GM12892 (cell line): Measurements from ENCODE around the gene PLA2G2D.

Experiments
- DNase-seq: peaks from one replicate; pipeline ENCODE4 v3.0.0; 2011; ENCODE audit not compliant: insufficient read length
- FAIRE-seq: peaks from 2 replicates; lab custom pipeline; 2011; peaks lifted over from hg19 to GRCh38; lab: Jason Lieb, UNC
- POLR2A ChIP-seq: IDR thresholded peaks from 2 replicates; pipeline ENCODE4 v1.6.1; 2011; ENCODE audit warnings: low read depth, low read length, control low read depth
- POLR2AphosphoS5 ChIP-seq: IDR thresholded peaks from 2 replicates; pipeline ENCODE4 v1.6.1; 2011; ENCODE audit warnings: low read depth, low read length, control low read depth
- TAF1 ChIP-seq: IDR thresholded peaks from 2 replicates; pipeline ENCODE4 v1.6.1; 2011; ENCODE audit warnings: low read depth, mild to moderate bottlenecking, control low read depth, low read length, borderline replicate concordance

PLA2G2D gene

DNA sequence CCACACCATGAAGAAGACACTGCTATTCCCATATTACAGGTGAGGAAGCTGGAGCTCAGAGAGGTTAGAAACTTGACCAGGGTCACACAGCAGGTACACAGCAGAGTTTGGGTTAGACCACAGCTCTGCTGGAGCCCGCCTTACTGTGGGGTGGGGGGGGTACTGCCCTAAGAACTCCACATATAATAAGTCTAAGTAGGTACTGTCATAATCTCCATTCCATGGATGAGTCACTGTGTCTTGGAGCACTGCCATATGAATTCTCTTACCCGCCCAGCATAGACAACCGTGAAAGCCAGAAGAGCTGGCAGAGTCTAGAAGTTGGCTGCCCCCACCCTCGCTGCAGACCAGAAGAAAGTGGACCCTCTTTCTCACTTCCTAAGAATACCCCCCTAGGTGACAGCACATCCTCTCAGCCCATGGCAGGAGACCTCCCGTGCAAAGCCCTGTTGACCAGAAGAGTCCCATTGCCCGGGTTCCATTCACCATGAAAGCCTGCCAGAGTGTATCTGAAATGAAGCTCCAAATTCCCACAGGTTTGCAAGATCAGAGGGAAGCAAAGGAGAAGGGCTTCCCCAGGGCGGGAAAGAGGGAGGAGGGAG lies 5.2 kb upstream of the PLA2G2D start:
- TF ChIP-seq TAF1 (no peak), POLR2A (no peak), POLR2AphosphoS5 (no peak)
- DNase-seq = no peak
- FAIRE-seq = no peak

DNA sequence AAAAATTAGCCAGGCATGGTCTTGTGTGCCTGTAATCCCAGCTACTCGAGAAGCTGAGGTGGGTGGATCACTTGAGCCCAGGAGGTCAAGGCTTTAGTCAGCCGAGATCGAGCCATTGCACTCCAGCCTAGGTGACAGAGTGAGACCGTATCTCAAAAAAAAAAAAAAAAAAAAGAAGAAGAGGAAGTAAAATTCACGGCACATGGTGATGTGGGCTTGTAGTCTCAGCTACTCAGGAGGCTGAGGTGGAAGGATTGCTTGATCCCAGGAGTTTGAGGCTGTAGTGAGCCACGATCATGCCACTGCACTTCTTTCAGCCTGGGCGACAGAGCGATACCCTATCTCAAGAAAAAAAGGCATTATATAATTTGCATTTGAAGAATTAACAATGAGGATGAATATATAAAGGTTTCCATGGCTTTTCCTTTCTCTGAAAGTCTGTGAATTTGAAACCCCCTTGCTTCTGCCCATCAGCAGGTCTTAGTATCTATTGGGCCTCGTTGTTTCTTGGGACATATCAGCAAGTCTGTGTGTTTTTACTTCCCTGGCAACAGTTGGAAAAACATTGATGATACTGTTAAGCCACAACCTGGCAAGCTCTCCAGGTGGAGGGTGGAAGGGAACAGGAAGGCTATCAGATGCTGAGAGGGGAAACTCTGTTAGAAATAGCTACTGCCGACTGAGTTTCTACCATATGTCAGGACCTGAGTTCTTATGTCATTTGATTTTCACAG lies 4.6 kb upstream of the PLA2G2D start:
- DNase-seq (no peak), FAIRE-seq (no peak)
- TF ChIP-seq POLR2A (no peak), POLR2AphosphoS5 (no peak), TAF1 (no peak)

DNA sequence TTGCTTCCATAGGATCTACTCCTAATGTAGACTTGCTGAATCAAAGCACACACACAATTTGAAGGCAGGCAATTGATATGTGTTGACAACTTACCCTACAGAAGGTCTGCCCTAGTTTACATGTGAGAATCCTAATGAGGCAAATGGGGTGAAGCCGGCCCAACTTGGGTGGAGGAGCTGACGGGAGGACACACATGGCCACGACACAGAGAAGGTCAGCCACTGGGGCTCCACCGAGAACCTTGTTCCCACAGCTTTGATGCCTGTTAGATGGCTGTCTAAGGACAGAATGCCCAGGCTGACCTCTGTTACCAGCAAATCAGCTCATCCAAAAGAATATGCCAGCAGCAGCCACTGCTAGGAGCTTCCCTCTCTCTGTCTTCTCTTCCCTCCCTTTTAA lies 1.5 kb upstream of the PLA2G2D start:
- FAIRE-seq = no peak
- TF ChIP-seq TAF1 = no peak
- no peak for TF ChIP-seq POLR2AphosphoS5
- TF ChIP-seq POLR2A = no peak

DNA sequence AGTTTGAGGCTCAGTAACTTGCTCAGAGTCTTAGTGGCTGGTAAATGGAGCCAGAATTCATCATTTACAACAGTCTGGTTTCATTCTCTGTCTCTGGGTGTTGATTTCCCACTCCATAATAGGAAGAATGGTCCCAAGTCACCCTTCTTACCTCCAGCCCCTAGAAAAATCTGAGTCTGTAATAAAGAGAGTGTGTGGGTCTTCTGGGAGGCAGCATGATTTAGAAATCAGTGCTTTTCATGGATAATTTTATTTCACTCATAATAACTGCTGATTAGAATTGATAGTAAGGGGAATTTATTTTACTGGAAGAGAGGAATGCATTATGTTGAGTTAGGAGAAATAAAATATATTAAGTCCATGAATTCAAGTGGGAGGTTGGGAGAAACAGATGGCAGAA lies 2.1 kb downstream of the PLA2G2D start:
- no peak for DNase-seq
- FAIRE-seq = no peak
- TF ChIP-seq TAF1 = no peak
- no peak for TF ChIP-seq POLR2A
- no peak for TF ChIP-seq POLR2AphosphoS5

More for the DNA sequence above, 1.5 kb upstream of the PLA2G2D start:
- no peak for DNase-seq

DNA sequence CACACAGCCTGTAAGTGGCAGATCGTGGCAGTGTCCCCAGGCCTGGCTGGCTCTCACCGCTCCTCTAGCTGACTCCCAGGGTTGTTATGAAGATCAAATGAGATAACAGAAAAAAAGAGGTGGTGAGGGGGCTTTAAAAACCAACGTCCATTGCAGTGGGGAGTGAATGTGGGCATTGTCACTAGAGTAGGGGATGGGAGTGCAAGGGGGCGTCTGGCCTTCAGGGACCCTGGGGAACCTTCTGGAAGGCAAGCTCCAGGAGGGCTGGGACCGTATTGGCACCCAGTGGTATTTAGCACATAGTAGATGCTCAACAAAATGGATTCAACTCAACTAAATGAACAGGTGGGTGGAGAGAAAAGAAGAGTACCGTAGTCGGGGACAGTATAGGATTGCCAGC lies 3.4 kb downstream of the PLA2G2D start:
- no peak for FAIRE-seq
- DNase-seq = no peak
- TF ChIP-seq POLR2AphosphoS5 (no peak), POLR2A (no peak), TAF1 (no peak)

DNA sequence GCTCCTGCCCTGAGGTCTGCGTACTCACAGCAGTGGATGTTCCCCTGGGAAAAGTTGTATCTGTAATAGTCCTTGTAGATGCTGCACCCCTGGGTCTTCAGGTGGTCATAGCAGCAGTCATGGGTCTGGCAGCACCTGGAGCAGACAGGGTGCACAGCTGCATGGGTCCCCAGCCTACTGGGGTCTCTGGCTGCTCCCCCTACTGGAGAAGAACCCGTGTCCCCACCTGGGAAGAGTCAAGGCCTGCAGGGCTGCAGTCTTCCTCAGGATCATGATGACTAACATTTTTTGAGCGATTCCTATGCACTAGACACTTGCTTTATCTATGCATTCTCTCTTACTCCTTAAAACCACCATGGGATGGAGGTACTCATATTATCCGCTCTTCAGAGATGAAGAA lies 3.9 kb downstream of the PLA2G2D start:
- DNase-seq (no peak), FAIRE-seq (no peak)
- TF ChIP-seq POLR2A (no peak), POLR2AphosphoS5 (no peak), TAF1 (no peak)

DNA sequence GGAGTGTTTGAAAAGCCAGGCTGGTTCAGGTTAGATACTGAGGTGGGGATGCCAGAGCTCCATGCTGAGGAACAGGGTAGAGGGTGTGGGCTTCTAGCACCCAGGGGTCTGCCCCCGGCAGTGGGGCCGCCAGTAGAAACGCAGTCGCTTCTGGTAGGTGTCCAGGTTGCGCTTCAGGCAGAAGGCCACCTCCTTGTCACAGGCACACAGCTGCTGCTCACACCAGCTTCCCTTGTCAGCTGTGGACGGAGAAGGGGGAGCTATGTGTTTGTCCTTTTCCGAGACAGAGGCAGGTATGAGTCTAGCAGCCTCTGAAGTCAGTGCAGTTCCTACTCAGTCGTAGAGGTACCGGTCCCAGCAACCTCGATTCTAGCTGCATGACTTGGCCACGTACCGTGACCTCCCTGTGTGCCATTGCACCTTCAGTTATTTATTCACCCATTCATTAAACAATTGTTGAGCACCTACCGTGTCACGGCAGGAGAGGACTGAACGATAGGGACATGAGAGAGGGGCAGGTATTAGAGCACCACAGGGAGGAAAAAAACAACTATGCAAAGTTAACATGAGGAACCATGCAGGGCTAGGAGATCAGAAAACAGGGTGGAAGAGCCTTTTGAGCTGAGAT lies 5.2 kb downstream of the PLA2G2D start:
- FAIRE-seq = no peak
- TF ChIP-seq POLR2A = no peak
- no peak for TF ChIP-seq POLR2AphosphoS5
- TF ChIP-seq TAF1 = no peak

DNA sequence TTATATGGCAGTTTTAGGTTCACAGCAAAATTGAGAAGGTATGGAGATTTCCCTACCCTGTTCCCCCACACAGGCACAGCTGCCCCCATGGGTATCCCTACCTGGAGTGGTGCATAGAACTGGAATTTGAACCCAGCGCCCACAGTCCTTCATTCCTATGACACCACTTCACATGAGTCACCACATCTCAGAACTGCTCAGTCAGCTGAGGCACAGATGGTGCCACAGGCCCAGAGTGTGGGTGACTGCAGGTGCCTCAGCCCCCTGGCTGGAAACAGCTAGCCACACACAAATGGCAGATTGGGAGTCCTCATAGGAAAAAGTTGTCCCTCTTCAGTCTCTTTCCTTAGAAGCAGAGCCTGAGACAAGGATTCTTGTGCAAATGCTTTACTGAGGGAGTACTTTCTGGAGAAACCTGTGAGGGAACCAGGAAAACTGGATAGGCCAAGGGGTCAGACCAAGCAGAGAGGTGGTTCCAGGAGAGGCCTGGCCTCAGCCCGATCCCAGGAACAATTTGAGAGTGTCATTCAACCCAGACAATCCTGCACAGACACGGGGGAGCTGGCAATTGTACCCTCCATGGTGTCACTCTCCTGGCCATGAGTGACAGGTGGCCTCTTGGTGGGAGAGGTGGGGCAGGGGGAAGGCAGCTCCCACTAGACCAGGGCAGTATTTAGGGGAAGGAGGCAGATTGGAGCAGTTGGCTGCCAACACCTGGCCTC lies 6.9 kb downstream of the PLA2G2D start:
- no peak for DNase-seq
- FAIRE-seq = no peak
- TF ChIP-seq POLR2A = no peak
- TF ChIP-seq TAF1 = no peak

More for the DNA sequence above, 5.2 kb downstream of the PLA2G2D start:
- DNase-seq = no peak

DNA sequence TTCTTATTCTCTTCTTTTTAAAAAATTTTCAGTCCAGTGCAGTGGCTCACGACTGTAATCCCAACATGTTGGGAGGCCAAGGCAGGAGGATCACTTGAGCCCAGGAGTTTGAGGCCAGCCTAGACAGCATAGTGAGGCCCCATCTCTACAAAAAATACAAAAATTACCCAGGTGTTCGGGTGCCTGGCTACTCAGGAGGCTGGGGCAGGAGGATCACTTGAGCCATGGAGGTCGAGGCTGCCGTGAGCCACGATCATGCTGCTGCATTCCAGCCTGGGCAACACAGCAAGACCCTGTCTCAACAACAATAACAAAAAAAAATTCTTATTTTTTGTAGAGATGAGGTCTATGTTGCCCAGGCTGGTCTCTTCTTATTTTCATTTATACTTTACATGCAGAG lies 7.9 kb downstream of the PLA2G2D start:
- no peak for TF ChIP-seq TAF1
- no peak for TF ChIP-seq POLR2A
- no peak for TF ChIP-seq POLR2AphosphoS5
- FAIRE-seq = no peak
- DNase-seq = no peak

DNA sequence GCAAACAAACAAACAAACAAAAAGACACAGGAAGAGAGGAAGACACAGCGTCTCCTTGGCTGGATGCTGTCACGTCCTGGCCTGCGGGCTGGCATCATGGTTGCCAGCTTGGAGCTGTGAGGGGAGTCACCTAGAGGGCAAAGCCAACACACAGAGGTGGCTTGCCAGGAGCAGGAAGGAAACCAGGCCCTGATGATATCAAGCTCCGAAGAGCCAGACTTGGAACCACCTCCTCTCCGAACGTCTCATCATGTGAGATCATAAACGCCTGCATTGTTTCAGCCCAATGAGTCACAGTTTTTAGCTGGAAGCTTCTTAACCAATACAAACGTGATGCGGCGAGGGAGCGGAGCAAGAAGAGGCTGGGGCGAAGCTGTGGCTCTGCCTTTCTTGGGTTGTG lies 8.7 kb downstream of the PLA2G2D start:
- no peak for TF ChIP-seq POLR2A
- no peak for TF ChIP-seq POLR2AphosphoS5
- TF ChIP-seq TAF1 = no peak
- FAIRE-seq (no peak), DNase-seq (no peak)

DNA sequence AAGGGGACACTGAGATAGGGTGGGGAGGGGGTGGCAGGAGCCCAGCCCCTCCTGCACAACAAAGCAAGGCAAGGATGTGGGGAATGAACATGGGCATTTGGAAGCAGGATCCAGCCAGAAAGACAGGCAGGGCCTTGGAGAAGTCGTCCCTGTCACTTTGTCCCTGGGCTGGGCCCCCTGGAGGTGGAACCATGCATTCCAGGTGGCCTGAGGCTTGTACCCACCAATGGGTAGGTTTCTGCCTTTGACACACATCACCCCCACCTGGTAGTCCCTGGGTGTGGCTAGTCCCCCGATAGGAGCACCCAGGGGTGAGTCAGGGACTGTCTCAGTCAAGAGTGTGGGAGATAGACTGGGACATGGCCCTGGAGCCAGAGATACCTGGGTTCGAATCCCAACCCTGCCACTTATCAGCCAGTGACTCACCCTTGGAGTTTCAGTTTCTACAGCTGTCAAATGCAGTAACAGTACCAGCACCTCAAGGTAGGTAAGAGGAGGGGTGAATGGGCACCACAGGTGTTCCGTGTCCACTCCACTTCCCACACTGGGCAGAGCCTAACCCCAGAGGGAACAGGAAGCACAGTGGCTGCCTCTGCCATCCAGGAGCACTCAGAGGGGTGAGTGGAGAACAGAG lies 10.0 kb downstream of the PLA2G2D start:
- TF ChIP-seq TAF1 (no peak), POLR2AphosphoS5 (no peak), POLR2A (no peak)
- FAIRE-seq (peak; percentile 48), DNase-seq (no peak)
